Astrocyte (in vitro differentiated cells and primary cell): ENCODE measurements around the gene PNKP. TPM values are rescaled to one million over a fixed set of nuclear protein-coding genes. Genes with fewer than 3 reads are reported as not detected.

Experiments
- DNase-seq: peaks from one replicate; pipeline ENCODE4 v3.0.0-alpha.2; 2010; ENCODE audit warnings: low read depth
- FAIRE-seq: peaks from 2 replicates; lab custom pipeline; 2011; peaks lifted over from hg19 to GRCh38; lab: Jason Lieb, UNC
- H2AFZ ChIP-seq: 2 replicates; pipeline ENCODE4 v1.6.0; 2012; ENCODE audit warnings: low read depth, low read length, inconsistent platforms
- H3K27ac ChIP-seq: 2 replicates; pipeline ENCODE4 v1.5.1; 2011; ENCODE audit warnings: low read depth, low read length, inconsistent platforms
- H3K27me3 ChIP-seq: 2 replicates; pipeline ENCODE4 v1.6.0; 2011; ENCODE audit warnings: low read length, inconsistent platforms; ENCODE audit not compliant: insufficient read depth
- H3K36me3 ChIP-seq: 2 replicates; pipeline ENCODE4 v1.5.1; 2011; ENCODE audit warnings: low read length, inconsistent platforms; ENCODE audit not compliant: insufficient read depth
- H3K4me1 ChIP-seq: 2 replicates; pipeline ENCODE4 v1.5.1; 2011; ENCODE audit warnings: low read length, inconsistent platforms; ENCODE audit not compliant: insufficient read depth
- H3K4me2 ChIP-seq: 2 replicates; pipeline ENCODE4 v1.6.0; 2012; ENCODE audit warnings: low read length, inconsistent platforms
- H3K4me3 ChIP-seq: 2 replicates; pipeline ENCODE4 v1.5.1; 2011; ENCODE audit warnings: low read depth, mild to moderate bottlenecking, low read length, inconsistent platforms; ENCODE audit not compliant: insufficient read depth
- H3K79me2 ChIP-seq: 2 replicates; pipeline ENCODE4 v1.6.0; 2012; ENCODE audit warnings: mild to moderate bottlenecking, low read length, inconsistent platforms; ENCODE audit not compliant: insufficient read depth
- H3K9ac ChIP-seq: 2 replicates; pipeline ENCODE4 v1.6.0; 2012; ENCODE audit warnings: mild to moderate bottlenecking, low read length, inconsistent platforms
- H3K9me3 ChIP-seq: 2 replicates; pipeline ENCODE4 v1.5.1; 2012; ENCODE audit warnings: low read depth, mild to moderate bottlenecking, low read length, inconsistent platforms; ENCODE audit not compliant: insufficient read depth
- H4K20me1 ChIP-seq: 2 replicates; pipeline ENCODE4 v1.6.0; 2012; ENCODE audit warnings: low read length, inconsistent platforms; ENCODE audit not compliant: insufficient read depth
- H3K27ac Mint-ChIP-seq: one replicate; pipeline ENCODE4 v1.8.0; 2021; ENCODE audit warnings: mild to moderate bottlenecking, mixed read lengths; ENCODE audit not compliant: unreplicated experiment
- H3K27me3 Mint-ChIP-seq: one replicate; pipeline ENCODE4 v1.8.0; 2021; ENCODE audit warnings: low read depth, mixed read lengths; ENCODE audit not compliant: unreplicated experiment
- H3K36me3 Mint-ChIP-seq: one replicate; pipeline ENCODE4 v1.8.0; 2021; ENCODE audit warnings: low read depth, mixed read lengths; ENCODE audit not compliant: unreplicated experiment
- H3K4me1 Mint-ChIP-seq: one replicate; pipeline ENCODE4 v1.8.0; 2021; ENCODE audit warnings: low read depth, mixed read lengths; ENCODE audit not compliant: unreplicated experiment
- H3K4me3 Mint-ChIP-seq: one replicate; pipeline ENCODE4 v1.8.0; 2021; ENCODE audit warnings: mild to moderate bottlenecking, moderate library complexity, mixed read lengths; ENCODE audit not compliant: unreplicated experiment
- H3K9me3 Mint-ChIP-seq: one replicate; pipeline ENCODE4 v1.8.0; 2021; ENCODE audit warnings: mild to moderate bottlenecking, mixed read lengths; ENCODE audit not compliant: unreplicated experiment
- EZH2 ChIP-seq: IDR thresholded peaks from 2 replicates; pipeline ENCODE4 v1.6.1; 2012; ENCODE audit warnings: mild to moderate bottlenecking, low read length, inconsistent platforms; ENCODE audit not compliant: insufficient read depth
- total RNA-seq: library from RNA; stranded (reverse); gene quantifications from 2 replicates; pipeline ENCODE4 v1.2.1, GENCODE V29; 2021
- TF ChIP-seq, protein P1 (sequence below): IDR thresholded peaks from 2 replicates; pipeline ENCODE4 v1.5.1; 2011; ENCODE audit warnings: low read depth, mild to moderate bottlenecking, inconsistent platforms, low read length, moderate library complexity; ENCODE audit not compliant: insufficient read depth

PNKP gene
- total RNA-seq, 1 donor from 2014 or later, result 54.8 TPM

DNA sequence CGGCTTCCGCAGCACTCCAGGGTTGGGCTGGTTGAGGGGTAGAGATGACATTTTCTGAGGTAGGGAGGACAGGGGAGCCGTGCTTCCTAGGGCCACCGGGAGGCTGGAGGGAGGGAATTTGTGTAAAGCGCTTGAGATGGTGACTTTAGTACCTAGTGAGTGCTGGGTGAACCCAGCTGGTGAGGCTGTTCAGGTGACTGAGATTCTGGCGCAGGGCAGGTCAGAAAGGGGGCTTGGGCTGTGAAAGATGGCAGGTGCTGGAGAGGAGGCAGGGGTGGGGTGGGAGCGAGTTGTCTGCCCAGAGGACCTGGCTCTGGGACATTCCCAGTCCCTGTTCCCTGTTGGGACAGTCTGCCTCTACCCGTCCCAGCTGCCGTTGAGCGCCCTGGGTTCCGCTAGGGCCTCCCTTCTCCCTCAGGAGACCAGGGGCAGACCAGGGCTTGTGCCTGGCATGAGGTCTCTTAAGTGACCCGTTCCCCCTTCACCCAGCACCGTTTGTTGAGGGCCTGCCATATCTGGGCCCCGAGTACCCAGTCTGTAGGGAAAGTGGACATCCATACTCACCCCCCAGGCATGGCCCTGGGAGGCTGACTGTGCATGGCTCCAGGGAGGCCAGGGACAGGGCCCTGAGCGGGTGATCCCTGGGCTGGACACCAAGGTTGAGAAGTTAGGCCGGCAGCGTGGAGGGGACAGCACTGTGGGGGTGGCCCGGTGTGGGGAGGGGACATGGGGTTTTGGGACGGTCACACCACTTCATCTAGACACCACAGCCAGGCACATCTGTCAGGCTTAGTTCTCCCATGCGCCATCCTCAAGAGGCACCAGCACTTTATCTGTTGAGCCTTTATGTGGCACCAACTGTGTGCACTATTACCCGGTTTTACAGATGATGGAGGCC, 11.5 kb downstream of the PNKP start:
- no peak for DNase-seq
- no peak for FAIRE-seq
- no peaks in the 10 kb centered on the region for H3K27me3 Mint-ChIP-seq
- H3K36me3 Mint-ChIP-seq, result peaks cover 5% of the 10 kb centered on the region
- H3K9ac ChIP-seq, result no peak overlapping the region
- peaks cover 47% of the 10 kb centered on the region for H3K4me1 ChIP-seq
- peaks cover 19% of the 10 kb centered on the region for H3K4me1 Mint-ChIP-seq
- no peak overlapping the region for H3K4me2 ChIP-seq
- H4K20me1 ChIP-seq, result peaks cover 85% of the 10 kb centered on the region
- no peak overlapping the region for H3K4me3 ChIP-seq
- no peaks in the 10 kb centered on the region for H3K36me3 ChIP-seq
- H3K4me3 Mint-ChIP-seq, result peak overlapping the region; percentile 60
- no peak overlapping the region for H3K27ac ChIP-seq
- H3K27ac Mint-ChIP-seq, result peak overlapping the region; percentile 87
- H3K27me3 ChIP-seq, result no peaks in the 10 kb centered on the region
- no peak overlapping the region for H2AFZ ChIP-seq
- no peak for TF ChIP-seq EZH2
- TF ChIP-seq, protein P1, sequence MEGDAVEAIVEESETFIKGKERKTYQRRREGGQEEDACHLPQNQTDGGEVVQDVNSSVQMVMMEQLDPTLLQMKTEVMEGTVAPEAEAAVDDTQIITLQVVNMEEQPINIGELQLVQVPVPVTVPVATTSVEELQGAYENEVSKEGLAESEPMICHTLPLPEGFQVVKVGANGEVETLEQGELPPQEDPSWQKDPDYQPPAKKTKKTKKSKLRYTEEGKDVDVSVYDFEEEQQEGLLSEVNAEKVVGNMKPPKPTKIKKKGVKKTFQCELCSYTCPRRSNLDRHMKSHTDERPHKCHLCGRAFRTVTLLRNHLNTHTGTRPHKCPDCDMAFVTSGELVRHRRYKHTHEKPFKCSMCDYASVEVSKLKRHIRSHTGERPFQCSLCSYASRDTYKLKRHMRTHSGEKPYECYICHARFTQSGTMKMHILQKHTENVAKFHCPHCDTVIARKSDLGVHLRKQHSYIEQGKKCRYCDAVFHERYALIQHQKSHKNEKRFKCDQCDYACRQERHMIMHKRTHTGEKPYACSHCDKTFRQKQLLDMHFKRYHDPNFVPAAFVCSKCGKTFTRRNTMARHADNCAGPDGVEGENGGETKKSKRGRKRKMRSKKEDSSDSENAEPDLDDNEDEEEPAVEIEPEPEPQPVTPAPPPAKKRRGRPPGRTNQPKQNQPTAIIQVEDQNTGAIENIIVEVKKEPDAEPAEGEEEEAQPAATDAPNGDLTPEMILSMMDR, result no peak
- peaks cover 54% of the 10 kb centered on the region for H3K79me2 ChIP-seq
- peaks cover 2% of the 10 kb centered on the region for H3K9me3 Mint-ChIP-seq
- no peaks in the 10 kb centered on the region for H3K9me3 ChIP-seq

DNA sequence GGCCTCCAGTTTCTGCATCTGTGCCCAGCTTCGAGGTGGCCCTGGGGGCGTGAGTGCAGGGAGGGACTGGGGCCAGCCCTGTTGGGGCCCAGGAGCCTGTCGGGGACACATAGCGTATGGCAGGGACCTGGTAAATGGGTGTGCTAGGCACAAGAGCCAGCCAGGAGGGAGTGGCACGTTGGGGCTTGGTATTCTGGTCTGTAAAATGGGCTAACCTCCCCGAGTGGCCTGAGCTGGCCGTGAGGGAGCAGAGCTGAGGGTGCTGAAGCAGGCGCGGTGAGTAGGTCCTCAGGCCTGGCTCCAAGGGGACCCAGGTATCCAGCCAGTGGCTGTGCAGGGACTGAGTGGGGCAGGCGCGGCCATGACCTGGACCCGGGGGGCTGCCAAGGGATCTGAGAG, 12.1 kb downstream of the PNKP start:
- H3K4me2 ChIP-seq, result no peak overlapping the region
- H2AFZ ChIP-seq, result no peak overlapping the region
- FAIRE-seq (no peak), DNase-seq (no peak)
- H3K36me3 ChIP-seq, result no peaks in the 10 kb centered on the region
- Mint-ChIP-seq H3K9me3 (peaks cover 2% of the 10 kb centered on the region), H3K4me3 (no peak overlapping the region), H3K27me3 (no peaks in the 10 kb centered on the region), H3K27ac (peak overlapping the region; percentile 87), H3K4me1 (peaks cover 19% of the 10 kb centered on the region), H3K36me3 (peaks cover 5% of the 10 kb centered on the region)
- no peak overlapping the region for H3K9ac ChIP-seq
- H3K4me3 ChIP-seq, result no peak overlapping the region
- H4K20me1 ChIP-seq, result peaks cover 80% of the 10 kb centered on the region
- peaks cover 41% of the 10 kb centered on the region for H3K4me1 ChIP-seq
- TF ChIP-seq, protein P1, result no peak
- no peak for TF ChIP-seq EZH2
- H3K9me3 ChIP-seq, result no peaks in the 10 kb centered on the region
- H3K27me3 ChIP-seq, result no peaks in the 10 kb centered on the region
- no peak overlapping the region for H3K27ac ChIP-seq
- H3K79me2 ChIP-seq, result peaks cover 48% of the 10 kb centered on the region
